Endodermal cell (in vitro differentiated cells): ENCODE data around the gene ZP1. TPM values are rescaled to one million over a fixed set of nuclear protein-coding genes. Genes with fewer than 3 reads are reported as not detected.

ENCODE experiments used
- DNase-seq: peaks from one replicate; pipeline ENCODE4 v3.0.0-alpha.2; 2017
- H3K27ac ChIP-seq: 2 replicates; pipeline ENCODE4 v1.5.1; 2013; ENCODE audit warnings: mild to moderate bottlenecking, low read depth, low read length, moderate library complexity
- H3K27me3 ChIP-seq: 2 replicates; pipeline ENCODE4 v1.6.1; 2013; ENCODE audit warnings: mild to moderate bottlenecking, low read length, moderate library complexity; ENCODE audit not compliant: insufficient read depth, control insufficient read depth, poor library complexity, severe bottlenecking
- H3K36me3 ChIP-seq: 2 replicates; pipeline ENCODE4 v1.7.0; 2013; ENCODE audit warnings: mild to moderate bottlenecking, low read length, moderate library complexity; ENCODE audit not compliant: control insufficient read depth, insufficient read depth
- H3K4me1 ChIP-seq: one replicate; pipeline ENCODE4 v1.7.0; 2013; ENCODE audit warnings: low read length; ENCODE audit not compliant: control insufficient read depth, insufficient read depth
- H3K4me3 ChIP-seq: 2 replicates; pipeline ENCODE4 v1.5.1; 2013; ENCODE audit warnings: mild to moderate bottlenecking, low read length, moderate library complexity
- H3K9ac ChIP-seq: 2 replicates; pipeline ENCODE4 v1.6.1; 2013; ENCODE audit warnings: mild to moderate bottlenecking, low read length, moderate library complexity; ENCODE audit not compliant: poor library complexity, severe bottlenecking; ENCODE audit errors: extremely low read depth
- H3K9me3 ChIP-seq: 2 replicates; pipeline ENCODE4 v1.6.1; 2013; ENCODE audit warnings: mild to moderate bottlenecking, low read length, moderate library complexity; ENCODE audit not compliant: control insufficient read depth
- H3K27ac Mint-ChIP-seq: 2 replicates; pipeline ENCODE4 v1.8.0; 2020; ENCODE audit warnings: mixed read lengths
- H3K27me3 Mint-ChIP-seq: 2 replicates; pipeline ENCODE4 v1.8.0; 2021; ENCODE audit warnings: mild to moderate bottlenecking, mixed read lengths; ENCODE audit not compliant: insufficient read depth
- H3K36me3 Mint-ChIP-seq: 2 replicates; pipeline ENCODE4 v1.8.0; 2020; ENCODE audit warnings: low read depth, mixed read lengths
- H3K4me1 Mint-ChIP-seq: 2 replicates; pipeline ENCODE4 v1.8.0; 2020; ENCODE audit warnings: mixed read lengths
- H3K4me3 Mint-ChIP-seq: 2 replicates; pipeline ENCODE4 v1.8.0; 2020; ENCODE audit warnings: mild to moderate bottlenecking, moderate library complexity, mixed read lengths
- H3K9me3 Mint-ChIP-seq: 2 replicates; pipeline ENCODE4 v1.8.0; 2020; ENCODE audit warnings: mild to moderate bottlenecking, mixed read lengths
- CTCF ChIP-seq: fragments of 200-600 bp; sonication (generic); conservative IDR thresholded peaks from 2 replicates; pipeline ENCODE4 v1.5.0; 2021; ENCODE audit warnings: antibody characterized with exemption, mild to moderate bottlenecking
- WGBS, 2 experiments: methylation state at CpG; one replicate each; pipeline versions ENCODE4 v1.1.5 to v1.1.7; 2013; ENCODE audit warnings: missing lambda C conversion rate in 2 of 2, mixed read lengths in 1 of 2; ENCODE audit not compliant: insufficient coverage in 1 of 2, insufficient read length in 1 of 2; 5-methylcytosine and 5-hydroxymethylcytosine counted together
- total RNA-seq, 2 donors: library from RNA; stranded (reverse); fragmentation: NEBNext Ultra II Directional in 1 of 2; extraction: Animal tissue kit (Norgen Biotek cat#: 25700) in 1 of 2; gene quantifications; 2 replicates in 1 of 2; 3 replicates in 1 of 2; pipeline ENCODE4 v1.2.1, GENCODE V29; 2021

The ZP1 gene
- total RNA-seq, 2 donors from 2014 or later: not detected

DNA sequence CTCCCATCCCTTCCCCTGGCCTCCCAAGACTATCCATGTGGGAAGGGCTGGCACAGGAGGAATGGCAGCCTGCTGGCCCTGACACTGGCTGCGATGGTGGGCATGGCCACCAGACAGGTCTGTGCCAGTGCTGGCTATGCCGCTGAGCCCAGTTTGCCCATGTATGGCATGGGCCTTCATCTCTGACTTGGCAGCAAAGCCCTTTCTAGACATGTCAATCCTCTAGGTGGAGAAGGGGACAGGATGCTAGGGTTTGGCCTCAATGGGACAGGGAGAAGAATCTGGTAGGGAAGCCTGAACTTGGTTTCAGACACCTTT is 8.8 kb downstream of the ZP1 start:
- Histone ChIP-seq H3K9ac (no peak overlapping the region), H3K36me3 (peaks cover 18% of the 10 kb centered on the region), H3K4me3 (no peak overlapping the region), H3K27me3 (no peaks in the 10 kb centered on the region), H3K9me3 (no peaks in the 10 kb centered on the region), H3K4me1 (no peaks in the 10 kb centered on the region), H3K27ac (no peak overlapping the region)
- Mint-ChIP-seq H3K4me3 (no peak overlapping the region), H3K9me3 (no peaks in the 10 kb centered on the region), H3K4me1 (peaks cover 4% of the 10 kb centered on the region), H3K27ac (no peak overlapping the region), H3K27me3 (no peaks in the 10 kb centered on the region), H3K36me3 (no peaks in the 10 kb centered on the region)
- no peak for DNase-seq
- TF ChIP-seq CTCF: no peak
- WGBS, 2 experiments: 90 to 100% methylated on average over 1 to 2 of the region's 2 CpGs

- H3K4me3 Mint-ChIP-seq: no peak overlapping the region
- H3K9me3 Mint-ChIP-seq: no peaks in the 10 kb centered on the region
- H3K27me3 Mint-ChIP-seq: no peaks in the 10 kb centered on the region
- H3K36me3 Mint-ChIP-seq: no peaks in the 10 kb centered on the region
- TF ChIP-seq CTCF: no peak
- 87 to 89% methylated on average over 3 to 5 of the region's 5 CpGs for WGBS, 2 experiments
- H3K9me3 ChIP-seq: no peaks in the 10 kb centered on the region
- H3K4me3 ChIP-seq: no peak overlapping the region
- no peaks in the 10 kb centered on the region for H3K4me1 Mint-ChIP-seq
- H3K27me3 ChIP-seq: no peaks in the 10 kb centered on the region
- DNase-seq: no peak
- no peak overlapping the region for H3K27ac Mint-ChIP-seq
- H3K27ac ChIP-seq: no peak overlapping the region
- no peaks in the 10 kb centered on the region for H3K4me1 ChIP-seq
- H3K9ac ChIP-seq: no peak overlapping the region
- H3K36me3 ChIP-seq: peaks cover 18% of the 10 kb centered on the region
Observed at GRCh38 chr11:60878245-60879101, 11.1 kb downstream of the ZP1 start.

DNA sequence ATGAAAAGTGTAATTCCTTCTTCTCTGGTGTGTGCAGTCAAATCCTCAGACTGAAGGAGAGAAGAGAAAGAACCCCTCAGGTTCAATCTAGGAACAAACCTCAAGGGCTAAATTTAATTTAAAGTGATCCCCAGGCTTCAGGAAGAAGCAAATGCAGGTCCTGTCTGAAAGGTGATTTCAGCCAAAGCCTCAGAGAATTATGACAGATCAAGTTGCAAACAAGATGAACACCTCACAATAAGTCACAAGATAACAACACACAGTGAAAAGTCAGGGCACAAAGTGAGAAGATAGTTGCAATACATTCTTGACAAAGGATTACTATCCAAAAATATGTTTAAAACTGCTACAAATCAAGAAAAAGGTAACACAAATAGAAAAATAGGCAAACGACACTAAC is 11.8 kb downstream of the ZP1 start:
- Mint-ChIP-seq H3K9me3 (no peaks in the 10 kb centered on the region), H3K27me3 (no peaks in the 10 kb centered on the region), H3K4me1 (no peaks in the 10 kb centered on the region), H3K36me3 (no peaks in the 10 kb centered on the region), H3K27ac (no peak overlapping the region), H3K4me3 (no peak overlapping the region)
- no peak for TF ChIP-seq CTCF
- WGBS, 2 experiments: 100% methylated on average over 1 of the region's 1 CpG; no CpG with 5 or more reads in 1 of the 2 experiments
- no peak for DNase-seq
- H3K27me3 ChIP-seq: no peaks in the 10 kb centered on the region
- peaks cover 18% of the 10 kb centered on the region for H3K36me3 ChIP-seq
- H3K9ac ChIP-seq: no peak overlapping the region
- H3K4me3 ChIP-seq: no peak overlapping the region
- no peaks in the 10 kb centered on the region for H3K9me3 ChIP-seq
- H3K27ac ChIP-seq: no peak overlapping the region
- H3K4me1 ChIP-seq: no peaks in the 10 kb centered on the region
